Hematopoietic multipotent progenitor cell treated with erythropoietin and hydrocortisone succinate and interleukin-3 and kit ligand, for 6 days (in vitro differentiated cells): Measurements from ENCODE around the gene YJEFN3.

Experiments used
- DNase-seq: peaks from one replicate; pipeline ENCODE4 v3.0.0-alpha.2; 2015

YJEFN3 gene

DNA sequence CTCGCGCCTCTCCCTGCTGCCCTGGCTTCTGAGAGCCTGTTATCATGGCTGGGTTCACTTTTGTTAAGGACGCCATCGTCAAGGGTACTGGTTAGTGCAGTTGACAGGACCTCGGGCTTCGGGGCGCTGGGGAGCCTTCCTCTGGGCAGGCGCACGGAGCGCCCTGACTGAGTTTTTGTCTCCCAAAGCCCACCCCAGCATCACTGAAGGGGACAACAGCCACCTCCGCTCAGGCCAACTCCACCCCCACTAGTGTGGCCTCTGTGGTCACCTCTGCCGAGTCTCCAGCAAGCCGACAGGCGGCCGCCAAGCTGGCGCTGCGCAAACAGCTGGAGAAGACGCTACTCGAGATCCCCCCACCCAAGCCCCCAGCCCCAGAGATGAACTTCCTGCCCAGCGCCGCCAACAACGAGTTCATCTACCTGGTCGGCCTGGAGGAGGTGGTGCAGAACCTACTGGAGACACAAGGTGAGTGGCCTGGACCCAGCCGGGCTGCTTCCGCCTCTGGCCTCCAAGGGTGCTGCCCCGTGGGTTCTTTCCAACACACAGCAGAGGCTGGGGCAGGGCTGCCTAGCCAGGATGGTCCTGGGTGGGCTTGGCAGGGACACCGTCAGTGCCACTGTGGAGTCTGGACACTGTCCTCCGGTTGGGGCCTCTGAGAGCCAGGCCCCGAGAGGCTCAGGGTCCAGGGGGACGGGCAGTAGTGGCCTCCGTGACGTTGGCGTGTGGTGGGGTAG lies 30.3 kb upstream of the YJEFN3 start:
- no peak for DNase-seq

DNA sequence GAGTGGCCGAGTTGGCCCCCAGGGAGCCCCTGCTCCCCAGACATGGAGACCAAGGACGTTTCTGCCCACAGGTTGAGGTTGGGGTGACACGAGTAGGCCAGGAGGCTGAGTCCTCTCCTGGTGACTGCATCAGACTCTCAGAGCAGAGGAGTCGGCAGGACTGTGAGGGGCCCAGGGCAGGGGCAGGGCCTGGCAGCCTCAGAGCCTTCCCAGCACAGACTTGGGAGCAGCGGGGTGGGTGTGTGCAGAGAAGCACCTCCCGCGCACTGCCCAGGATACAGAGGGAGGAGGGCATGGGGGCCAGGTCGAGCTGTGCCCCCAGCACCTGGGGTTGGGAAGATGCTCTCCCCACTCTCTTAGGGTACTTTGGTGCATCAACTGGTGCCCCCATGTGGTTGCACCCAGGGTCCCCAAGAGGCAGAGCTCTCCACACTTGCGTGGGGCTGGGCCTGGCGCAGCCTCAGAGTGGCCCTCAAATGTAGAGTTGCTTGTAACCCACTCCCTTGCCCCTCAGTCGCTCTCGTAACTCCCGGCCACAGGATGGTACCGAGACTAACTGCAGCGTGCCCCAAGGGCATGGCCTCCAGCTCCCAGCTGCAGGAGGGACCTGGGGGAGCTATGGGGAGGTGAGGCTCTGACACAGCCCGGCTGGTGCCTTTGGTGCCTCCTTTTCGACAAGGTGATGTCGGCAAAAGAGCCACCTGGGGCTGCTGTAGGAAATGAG lies 29.3 kb upstream of the YJEFN3 start:
- no peak for DNase-seq

DNA sequence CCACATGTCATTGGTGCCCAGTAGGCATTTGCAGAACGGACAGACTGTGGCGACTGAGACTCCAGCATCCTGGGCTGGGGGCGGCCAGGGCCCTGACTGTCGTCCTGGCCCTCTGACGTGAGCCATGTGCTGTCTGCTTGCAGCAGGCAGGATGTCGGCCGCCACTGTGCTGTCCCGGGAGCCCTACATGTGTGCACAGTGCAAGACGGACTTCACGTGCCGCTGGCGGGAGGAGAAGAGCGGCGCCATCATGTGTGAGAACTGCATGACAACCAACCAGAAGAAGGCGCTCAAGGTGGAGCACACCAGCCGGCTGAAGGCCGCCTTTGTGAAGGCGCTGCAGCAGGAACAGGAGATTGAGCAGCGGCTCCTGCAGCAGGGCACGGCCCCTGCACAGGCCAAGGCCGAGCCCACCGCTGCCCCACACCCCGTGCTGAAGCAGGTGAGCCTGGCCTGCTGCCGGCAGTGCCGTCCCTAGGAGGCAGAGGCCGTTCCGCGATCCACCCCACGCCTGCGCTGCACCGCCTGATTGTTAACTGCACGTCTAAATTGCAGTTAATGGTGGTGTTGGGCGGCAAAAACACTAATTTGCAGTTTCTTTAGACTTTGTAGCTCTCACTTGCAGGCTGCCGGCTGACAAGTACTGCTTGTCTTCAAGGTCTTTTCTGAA lies 27.6 kb upstream of the YJEFN3 start:
- no peak for DNase-seq

DNA sequence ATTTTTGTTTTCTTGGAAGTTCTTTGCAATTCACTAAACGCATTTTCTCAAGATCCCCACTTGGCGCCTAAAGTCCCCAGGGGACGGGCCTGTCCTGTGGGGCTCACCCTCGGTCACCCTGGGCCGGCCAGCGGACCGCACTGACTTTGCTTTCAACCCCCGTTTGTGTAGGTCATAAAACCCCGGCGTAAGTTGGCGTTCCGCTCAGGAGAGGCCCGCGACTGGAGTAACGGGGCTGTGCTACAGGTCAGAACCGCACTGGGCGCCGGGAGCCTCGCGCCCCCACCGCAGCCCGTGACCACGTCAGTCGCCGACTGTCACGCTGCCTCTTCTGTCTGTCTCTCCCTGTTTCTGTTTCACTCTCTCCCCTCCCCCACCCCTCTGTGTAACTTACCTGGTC lies 26.9 kb upstream of the YJEFN3 start:
- no peak for DNase-seq

DNA sequence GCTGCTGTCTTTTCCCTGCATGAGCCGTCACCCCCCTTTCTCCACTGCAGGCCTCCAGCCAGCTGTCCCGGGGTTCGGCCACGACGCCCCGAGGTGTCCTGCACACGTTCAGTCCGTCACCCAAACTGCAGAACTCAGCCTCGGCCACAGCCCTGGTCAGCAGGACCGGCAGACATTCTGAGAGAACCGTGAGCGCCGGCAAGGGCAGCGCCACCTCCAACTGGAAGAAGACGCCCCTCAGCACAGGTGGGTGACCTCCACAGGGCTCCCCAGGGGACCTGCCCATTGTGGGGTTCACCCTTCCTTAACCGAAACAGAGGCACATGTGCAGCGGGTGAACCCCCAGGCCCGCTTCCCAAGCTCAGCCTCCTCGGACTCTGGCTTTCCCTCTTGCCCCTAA lies 26.4 kb upstream of the YJEFN3 start:
- no peak for DNase-seq

DNA sequence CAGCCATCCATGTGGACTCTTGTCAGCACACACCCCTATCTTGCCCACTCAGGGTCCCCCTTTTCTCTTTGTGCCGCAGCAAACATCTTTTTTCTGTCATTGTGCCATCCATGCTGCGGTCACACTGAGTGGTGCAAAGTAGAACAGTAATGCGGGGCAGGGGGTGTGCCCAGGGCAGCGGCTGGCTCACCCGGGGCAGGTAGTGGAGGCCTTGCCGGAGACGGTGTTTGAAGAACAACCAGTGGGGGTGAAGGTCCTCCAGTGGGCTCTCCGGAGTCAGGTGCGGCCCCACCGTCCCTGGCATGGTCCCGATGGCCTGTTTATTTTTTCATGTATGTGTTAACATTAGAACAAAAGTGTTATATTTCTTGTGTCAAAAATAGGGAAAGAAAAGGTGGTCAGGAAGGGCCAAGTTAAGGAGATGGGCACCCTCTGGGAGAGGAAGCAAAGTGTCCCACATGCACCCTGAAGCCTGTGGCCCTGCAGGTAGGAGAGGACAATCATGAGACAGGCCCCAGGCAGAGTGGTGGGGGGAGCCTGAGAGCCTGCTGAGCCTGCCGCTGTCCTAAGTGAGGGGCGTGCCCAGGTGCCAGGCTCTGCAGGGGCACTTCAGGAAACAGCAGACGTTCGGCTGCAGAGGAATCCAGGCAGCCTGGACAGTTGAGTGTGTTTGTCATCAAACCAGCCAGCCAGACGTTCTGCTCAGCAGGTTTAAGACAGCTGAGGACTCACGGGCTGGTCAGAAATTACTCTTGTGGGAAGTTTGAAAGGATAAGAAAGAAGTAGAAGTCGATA lies 25.7 kb upstream of the YJEFN3 start:
- DNase-seq = no peak

DNA sequence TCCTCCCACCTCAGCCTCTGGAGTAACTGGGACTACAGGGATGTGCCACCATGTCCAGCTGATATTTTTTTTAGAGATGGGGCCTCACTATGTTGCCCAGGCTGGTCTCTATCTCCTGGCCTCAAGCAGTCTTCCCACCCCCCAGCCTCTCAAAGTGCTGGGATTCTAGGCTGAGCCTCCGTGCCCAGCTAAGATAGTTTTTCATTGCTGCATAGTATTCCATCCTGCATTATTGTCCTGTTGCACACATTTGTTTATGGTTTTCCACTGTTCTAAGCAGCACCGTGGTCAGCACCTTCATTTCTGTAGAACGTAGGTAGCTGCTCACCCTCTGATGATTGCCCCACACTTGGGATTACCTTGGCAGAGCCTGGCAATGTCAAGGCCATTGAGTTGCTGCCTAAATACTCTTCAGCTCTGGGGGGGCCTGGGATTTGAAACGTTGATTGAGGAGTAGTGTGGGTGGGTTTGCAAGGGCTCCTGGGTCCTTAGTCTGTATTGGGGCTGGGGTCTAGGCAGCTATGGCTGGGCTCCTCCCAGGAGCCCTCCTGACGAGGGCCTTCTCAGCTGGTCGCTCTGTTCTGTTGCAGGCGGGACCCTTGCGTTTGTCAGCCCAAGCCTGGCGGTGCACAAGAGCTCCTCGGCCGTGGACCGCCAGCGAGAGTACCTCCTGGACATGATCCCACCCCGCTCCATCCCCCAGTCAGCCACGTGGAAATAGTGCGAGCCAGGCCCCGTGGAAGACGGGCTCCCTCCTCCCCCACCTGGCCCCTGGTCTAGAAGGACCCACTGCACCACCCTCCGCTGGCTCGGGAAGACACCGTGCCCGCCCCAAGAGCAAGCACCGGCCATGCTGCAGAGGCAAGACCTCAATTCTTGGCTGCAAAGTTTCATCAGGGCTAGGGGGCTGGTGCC lies 23.7 kb upstream of the YJEFN3 start:
- no peak for DNase-seq

DNA sequence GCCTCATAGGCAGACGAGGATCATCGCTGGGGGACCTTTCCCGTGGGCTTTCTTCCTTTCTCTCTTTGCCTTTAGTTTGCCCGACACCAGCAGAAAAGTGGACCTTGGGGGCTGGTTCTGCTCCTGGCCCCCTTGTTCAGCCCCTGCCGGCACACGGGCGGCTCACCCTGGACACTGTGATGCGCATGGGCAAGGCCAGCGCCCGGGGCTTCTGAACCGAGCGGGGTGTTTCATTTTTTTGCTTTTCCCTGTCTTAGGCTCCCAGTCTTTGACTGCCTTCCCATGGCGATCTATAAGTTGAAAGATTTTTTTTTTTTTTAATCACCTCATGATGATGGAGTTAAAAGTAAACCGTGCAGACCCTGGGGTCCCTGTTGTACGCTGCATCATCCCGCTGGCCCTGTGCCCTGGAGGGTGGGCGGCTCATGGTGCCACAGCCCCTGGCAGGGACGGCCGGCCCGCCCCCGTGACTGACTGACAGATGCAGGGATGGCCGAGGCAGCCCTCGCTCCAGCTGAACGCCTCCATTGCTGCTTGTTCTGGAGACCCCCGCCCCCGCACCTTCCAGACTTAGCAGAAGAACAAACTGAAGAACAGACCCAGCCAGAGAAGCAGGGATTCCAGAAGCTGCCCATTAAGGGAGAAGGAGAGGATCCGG lies 22.9 kb upstream of the YJEFN3 start:
- DNase-seq = no peak

DNA sequence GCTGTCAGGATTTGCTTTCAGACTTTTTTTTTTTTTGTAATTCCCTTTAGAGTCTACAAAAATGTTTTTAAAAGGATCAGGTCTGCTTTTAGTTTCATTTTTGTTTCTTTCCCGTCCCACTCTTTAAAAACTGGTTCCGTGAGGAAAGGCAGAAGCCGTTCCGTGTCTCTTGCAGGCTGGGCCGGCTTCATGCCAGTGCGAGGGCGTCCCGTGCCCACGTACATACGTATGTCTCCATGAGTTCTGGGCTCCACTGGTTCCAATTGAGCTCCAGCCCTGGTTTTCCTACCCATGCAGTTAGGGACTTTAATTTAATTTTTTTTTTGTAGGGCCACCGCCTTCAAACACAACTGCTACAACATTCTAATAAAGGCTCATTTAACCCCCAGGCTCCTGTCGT lies 22.1 kb upstream of the YJEFN3 start:
- no peak for DNase-seq

DNA sequence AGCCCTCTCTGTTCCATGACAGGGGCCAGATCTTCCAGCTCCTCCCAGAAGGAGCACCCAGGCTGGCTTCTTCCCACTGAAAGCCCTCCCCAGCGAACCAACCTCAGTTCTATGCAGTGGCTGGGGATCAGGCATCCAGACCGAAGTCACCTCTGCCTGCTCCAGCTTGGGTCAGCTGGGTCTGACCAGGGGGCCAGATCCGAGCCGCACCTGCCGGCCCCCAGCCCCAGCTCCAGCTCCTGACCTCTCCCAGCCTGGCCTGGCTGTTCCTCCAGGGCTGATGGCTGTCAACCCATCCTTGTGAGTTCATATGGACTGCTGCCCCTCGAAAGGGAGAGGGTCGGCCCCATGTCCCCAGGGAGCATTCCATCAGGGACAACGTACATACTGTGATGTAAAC lies 21.4 kb upstream of the YJEFN3 start:
- DNase-seq = no peak

DNA sequence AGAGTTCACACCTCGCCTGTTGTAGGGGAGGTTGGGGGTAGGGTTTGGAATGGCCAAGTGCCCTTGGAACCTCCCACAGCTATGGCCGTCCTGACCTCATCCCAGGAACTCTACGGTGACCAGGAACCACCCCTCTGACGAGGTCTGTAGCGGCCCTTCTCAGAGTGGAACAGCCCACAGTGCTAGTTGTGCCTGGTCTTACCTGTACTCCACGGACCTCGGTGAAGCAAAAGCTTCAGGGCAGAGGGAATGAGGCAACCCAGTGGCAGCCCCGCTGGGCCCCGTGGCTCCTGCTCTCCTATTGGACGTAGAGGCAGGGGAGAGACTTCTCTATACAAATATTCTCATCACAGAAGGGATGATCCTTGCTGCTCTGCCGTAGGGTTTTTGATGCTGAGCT lies 20.5 kb upstream of the YJEFN3 start:
- no peak for DNase-seq

DNA sequence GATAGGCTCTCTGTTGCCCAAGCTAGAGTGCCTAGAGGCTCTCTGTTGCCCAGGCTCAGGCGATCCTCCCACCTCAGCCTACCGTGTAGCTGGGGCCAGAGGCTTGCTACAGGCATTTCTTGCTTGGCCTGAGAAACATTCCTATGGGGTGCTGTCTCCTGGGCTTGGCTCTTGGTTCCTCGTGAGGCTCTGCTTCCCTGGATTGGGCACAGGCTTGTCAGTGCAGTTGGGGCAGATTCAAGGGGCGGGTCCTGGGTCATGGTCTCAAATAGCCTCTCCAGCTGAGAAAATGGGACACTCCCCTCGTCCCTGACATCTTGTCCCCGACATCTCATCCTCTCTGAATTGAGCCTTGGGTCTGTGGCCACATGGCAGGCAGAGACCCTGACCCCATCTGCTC lies 18.3 kb upstream of the YJEFN3 start:
- no peak for DNase-seq

DNA sequence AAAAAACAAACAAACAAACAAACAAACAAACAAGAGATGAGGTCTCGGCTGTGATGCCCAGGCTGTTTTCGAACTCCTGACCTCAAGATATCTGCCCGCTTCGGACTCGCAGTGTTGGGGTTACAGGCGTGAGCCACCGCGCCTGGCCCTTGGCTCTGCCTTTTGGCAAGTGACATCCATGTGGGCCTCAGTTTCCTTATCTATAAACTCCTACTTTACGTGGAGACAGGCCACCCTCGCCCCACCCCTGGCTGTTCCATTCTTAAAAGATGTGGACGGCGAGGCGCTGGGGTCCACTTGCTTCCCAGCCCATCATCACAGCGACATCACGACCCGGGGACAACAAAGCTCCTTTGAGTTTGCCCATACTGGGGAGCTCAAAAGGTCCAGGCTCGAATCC lies 15.0 kb upstream of the YJEFN3 start:
- DNase-seq = no peak

DNA sequence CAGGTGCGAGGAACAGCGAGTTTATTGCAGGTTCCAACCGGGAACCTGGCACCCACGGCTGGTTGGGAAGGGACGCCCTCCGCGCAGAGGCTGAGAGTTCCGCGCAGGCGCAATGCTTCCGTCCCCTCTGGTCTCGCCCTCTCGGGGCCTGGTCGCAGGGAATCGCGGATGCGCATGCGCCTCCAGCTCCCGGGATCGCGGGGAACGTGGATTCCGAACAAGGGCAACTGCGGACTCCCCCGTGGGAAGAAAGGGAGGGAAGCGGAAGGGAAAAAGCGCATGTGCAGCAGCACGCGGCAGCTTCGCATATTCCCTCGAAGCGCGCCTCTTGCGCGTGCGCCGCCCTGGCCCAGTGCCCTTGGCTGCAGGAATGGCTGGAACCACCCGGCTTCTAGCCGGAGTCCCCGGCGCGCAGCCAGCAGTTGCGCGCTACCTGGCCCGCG lies 14.5 kb upstream of the YJEFN3 start:
- peak; percentile 51 for DNase-seq

DNA sequence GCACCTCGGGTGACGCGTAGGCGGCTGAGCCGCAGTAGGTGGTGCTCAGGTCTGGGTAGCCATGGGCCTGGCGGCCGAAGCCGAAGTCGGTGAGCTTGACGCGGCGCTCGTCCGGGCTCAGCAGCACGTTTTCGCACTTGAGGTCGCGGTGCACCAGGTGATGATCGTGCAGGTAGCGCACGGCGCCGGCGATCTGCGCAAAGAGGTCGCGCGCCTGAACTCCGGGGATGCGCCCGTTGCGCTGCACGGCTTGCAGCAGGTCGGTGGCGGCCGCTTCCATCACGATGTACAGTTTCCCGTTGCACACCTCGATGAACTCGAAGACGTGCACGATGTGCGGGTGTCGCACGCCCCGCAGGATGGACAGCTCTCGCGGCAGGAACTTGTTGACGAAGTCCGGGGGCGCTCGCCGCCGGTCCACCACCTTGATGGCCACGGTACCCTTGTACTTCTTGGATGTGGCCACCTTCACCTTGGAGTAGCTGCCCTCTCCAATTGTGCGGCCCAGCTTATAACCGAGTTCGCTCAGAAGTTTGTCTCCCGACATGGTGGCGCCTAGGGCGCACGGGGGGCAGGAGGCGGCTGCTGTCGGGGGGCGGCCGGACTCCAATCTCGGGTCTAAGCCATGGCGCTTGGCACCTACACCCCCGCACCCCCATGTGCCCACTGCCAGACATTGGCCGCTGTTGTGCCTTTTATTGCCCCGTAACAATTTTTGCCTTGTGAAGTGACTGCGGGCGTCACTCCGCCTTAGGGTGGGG lies 13.7 kb upstream of the YJEFN3 start, which contains the start of gene TSSK6:
Gene TSSK6, minus strand, starts transcription at position 668 of the 761 bp plus-strand sequence. Its CDS starts 121 bp downstream, at position 547.
- DNase-seq = no peak

DNA sequence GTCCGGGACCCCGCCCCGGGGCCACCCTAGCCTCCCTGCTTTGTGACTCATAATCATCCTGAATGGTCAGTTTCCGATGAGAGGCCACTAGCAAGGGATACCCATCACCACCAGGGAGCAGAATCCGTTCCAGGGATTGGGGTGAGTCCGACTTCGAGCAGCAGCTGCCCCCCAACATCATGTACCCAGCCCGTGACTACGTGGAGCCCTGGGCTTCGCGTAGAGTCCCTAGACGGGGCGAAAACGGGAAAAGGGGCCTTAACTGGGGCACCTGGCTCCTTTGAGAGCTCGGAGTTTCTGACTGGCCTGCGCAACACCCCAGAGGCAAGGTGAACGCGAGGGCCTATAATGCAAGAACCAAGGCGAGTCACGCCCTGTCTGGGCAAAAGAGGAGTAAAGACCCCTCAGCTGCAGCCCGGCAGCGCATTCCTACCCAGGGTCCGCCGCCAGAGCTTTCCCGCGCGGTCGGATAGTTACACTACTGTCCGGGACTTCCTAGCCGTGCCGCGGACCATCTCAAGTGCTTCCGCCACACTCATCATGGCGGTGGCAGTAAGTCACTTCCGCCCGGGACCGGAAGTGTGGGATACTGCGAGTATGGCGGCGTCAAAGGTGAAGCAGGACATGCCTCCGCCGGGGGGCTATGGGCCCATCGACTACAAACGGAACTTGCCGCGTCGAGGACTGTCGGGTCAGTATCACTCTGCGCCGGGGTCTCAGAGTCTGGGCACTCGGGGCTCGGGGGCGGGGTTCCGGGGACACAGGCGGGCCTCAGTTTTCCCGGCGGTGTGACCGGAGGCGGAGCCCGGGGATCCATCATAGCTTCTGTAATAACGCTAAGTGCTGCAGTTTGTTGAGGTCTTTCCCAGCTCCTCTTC lies 12.8 kb upstream of the YJEFN3 start, which contains the start of gene NDUFA13:
Gene NDUFA13, plus strand, starts transcription at position 584 of the 878 bp plus-strand sequence. Its CDS starts 14 bp downstream, at position 598.
- peak; percentile 94 for DNase-seq

DNA sequence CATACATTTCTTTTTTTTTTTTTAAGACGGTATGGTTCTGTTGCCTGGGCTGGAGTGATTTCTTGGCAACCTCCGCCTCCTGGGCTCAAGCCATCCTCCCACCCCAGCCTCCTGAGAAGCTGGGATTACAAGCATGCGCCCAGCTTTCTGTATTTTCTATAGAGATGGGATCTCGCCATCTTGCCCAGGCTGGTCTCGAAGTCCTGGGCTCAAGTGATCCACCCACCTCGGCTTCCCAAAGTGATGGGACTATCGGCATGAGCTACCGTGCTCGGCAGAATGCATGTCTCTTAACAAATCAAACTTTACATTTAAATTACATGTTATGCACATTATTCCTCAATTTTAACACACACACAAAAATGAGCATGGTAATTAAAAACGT lies 11.5 kb upstream of the YJEFN3 start:
- no peak for DNase-seq

DNA sequence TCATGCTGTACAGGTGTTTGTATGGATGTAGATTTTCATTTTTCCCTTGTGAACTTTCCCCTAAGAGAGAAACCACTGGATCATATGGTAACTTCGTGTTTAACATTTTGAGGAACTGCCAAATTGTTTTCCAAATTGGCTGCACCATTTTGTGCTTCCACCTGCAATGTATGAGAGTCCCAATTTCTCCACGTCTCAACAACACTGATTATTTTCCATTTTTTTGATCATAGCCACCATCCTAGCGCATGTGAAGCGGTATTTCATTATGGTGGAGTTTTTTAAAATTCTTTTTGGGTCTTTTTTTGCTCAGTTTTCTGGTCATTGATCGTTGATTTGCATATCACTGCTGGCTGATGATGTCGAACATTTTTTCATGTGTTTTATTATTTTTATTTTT lies 7.7 kb upstream of the YJEFN3 start:
- no peak for DNase-seq

DNA sequence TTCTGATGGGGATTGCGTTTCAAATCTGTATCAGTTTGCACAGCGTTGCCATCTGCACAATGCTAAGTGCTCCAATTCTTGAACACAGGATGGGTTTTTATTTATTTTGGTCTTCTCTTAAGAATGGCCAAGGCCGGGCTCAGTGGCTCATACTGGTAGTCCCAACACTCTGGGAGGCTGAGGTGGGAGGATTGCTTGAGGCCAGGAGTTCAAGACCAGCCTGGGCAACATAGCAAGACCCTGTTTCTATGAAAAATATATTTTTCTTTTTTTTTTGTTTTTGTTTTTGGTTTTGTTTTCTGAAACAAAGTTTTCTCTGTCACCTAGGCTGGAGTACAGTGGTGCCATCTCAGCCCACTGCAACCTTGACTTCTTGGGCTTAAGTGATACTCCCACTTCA lies 5.5 kb upstream of the YJEFN3 start:
- no peak for DNase-seq
